NT2/D1 (cell line): ENCODE data around the gene SDK2.

ENCODE experiments used
- SUZ12 ChIP-seq: IDR thresholded peaks from 2 replicates; pipeline ENCODE4 v1.6.1; 2011; ENCODE audit not compliant: insufficient read length, insufficient read depth; ENCODE audit errors: extremely low read depth
- YY1 ChIP-seq: IDR thresholded peaks from 2 replicates; pipeline ENCODE4 v1.6.1; 2011; ENCODE audit not compliant: insufficient read length, insufficient read depth
- ZNF274 ChIP-seq: IDR thresholded peaks from 2 replicates; pipeline ENCODE4 v1.6.1; 2011; ENCODE audit warnings: mild to moderate bottlenecking, low read depth, low read length

DNA sequence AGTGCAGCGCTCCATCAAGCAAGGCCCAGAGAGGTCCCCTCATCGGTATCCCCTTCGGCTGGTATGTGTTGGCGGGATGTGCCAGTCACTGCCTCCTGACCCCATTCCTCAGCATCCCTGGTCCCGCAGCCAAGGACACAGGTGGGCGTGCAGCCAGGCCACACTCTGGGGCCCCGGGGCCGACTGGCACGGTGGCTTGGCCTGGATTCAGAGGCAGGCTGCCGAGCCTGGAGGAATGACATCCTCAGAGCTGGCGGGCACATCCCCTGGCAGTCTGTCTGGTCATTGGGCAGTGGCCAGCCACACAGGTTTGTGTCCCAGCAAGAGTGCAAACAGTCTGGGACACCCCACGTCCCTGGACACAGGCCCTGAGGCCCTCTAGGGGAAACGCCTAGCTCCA, 111.1 kb downstream of the SDK2 start:
- TF ChIP-seq YY1 (no peak), ZNF274 (no peak), SUZ12 (no peak)
